ENCODE data around the gene SFT2D1.

The SFT2D1 gene

DNA sequence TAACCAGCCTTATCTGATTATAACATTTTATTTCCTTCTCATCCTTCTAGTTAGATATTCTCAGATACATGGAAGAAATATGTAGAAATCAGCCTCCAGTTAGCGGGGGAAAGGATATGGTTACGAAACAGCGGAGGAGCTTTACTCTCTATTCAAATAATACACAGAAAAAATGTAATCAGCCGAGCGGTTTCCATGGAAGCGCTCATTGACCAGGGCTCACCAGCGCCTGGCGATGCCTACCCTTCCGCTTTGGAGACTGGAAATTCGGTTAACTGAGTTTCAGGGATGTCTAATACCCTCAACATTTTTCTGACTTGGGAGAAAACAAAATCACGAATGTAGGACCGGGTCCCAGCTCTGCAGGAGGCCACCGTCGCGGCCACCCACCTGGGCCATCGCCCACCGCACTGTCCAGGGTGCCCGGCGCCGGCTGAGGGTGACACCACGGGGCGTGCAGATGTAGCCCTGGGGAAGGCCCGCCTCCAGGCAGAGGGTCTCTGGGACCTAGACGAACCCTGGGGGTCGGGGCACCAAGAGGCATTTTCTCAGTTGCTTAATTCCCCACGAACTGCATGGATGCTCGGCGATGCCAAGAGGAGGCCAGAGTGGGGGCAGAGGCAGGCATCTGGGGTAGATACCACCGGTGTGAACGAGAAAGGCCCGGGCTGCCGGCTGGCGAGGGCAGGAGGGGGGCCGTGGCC lies 35.8 kb downstream of the SFT2D1 start:
- H3K4me3 ChIP-seq (ENCODE audit: low read length): no peak overlapping the region
- TF ChIP-seq, protein P1, sequence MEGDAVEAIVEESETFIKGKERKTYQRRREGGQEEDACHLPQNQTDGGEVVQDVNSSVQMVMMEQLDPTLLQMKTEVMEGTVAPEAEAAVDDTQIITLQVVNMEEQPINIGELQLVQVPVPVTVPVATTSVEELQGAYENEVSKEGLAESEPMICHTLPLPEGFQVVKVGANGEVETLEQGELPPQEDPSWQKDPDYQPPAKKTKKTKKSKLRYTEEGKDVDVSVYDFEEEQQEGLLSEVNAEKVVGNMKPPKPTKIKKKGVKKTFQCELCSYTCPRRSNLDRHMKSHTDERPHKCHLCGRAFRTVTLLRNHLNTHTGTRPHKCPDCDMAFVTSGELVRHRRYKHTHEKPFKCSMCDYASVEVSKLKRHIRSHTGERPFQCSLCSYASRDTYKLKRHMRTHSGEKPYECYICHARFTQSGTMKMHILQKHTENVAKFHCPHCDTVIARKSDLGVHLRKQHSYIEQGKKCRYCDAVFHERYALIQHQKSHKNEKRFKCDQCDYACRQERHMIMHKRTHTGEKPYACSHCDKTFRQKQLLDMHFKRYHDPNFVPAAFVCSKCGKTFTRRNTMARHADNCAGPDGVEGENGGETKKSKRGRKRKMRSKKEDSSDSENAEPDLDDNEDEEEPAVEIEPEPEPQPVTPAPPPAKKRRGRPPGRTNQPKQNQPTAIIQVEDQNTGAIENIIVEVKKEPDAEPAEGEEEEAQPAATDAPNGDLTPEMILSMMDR (conservative IDR thresholded peaks at IDR 0.05; ENCODE audit: low read depth, low read length): no peak
- DNase-seq (ENCODE audit: low read depth): no peak

DNA sequence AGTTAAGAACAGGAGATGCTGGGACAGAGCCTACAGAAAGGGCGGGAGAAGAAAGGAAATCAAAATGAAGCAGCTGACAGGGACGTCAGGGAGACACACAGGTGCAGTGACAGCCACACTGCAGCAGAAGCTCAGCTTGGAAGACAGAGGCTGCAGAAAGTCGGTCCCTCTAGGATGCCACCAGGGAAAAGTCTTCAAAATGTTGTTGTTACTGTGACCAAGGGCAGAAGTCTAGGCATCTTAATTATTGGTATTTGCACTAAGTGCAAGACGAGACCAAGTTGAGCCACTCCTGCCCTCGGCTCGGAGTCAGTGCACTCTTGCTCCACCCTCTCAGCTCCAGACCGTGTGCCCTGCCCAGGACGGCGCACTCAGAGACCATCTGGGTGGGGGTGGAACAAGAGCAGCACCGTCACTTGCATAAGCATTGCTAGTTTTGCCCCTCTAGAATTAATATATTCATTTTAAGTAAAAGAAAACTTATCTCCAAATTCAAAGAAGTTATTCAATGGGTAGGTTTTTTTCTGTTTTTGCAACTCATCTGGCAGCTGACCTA lies 36.7 kb downstream of the SFT2D1 start:
- no peak for DNase-seq (ENCODE audit: low read depth)
- no peak overlapping the region for H3K4me3 ChIP-seq (ENCODE audit: low read length)
- TF ChIP-seq, protein P1 (conservative IDR thresholded peaks at IDR 0.05; ENCODE audit: low read depth, low read length): no peak

DNA sequence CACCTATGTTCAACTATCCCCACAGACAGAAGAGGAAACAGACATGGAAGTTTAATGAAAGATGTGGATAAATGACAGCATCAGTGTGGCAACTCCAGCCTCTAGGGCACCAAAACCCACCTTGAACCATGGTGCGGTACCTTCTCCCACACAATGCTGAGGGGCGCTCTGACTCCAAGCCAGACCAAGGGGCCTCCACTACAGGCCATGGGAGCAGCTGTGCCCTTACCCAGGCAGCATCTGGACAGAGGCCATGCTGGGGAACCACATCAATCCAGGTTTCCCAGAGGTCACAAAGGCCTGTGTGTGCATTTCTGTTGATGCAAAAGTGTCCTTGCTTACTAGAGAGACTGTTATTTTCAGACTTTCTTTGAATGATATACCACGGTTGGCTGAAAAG lies 38.2 kb downstream of the SFT2D1 start:
- no peak for DNase-seq (ENCODE audit: low read depth)
- H3K4me3 ChIP-seq (ENCODE audit: low read length): no peak overlapping the region
- TF ChIP-seq, protein P1 (conservative IDR thresholded peaks at IDR 0.05; ENCODE audit: low read depth, low read length): no peak

DNA sequence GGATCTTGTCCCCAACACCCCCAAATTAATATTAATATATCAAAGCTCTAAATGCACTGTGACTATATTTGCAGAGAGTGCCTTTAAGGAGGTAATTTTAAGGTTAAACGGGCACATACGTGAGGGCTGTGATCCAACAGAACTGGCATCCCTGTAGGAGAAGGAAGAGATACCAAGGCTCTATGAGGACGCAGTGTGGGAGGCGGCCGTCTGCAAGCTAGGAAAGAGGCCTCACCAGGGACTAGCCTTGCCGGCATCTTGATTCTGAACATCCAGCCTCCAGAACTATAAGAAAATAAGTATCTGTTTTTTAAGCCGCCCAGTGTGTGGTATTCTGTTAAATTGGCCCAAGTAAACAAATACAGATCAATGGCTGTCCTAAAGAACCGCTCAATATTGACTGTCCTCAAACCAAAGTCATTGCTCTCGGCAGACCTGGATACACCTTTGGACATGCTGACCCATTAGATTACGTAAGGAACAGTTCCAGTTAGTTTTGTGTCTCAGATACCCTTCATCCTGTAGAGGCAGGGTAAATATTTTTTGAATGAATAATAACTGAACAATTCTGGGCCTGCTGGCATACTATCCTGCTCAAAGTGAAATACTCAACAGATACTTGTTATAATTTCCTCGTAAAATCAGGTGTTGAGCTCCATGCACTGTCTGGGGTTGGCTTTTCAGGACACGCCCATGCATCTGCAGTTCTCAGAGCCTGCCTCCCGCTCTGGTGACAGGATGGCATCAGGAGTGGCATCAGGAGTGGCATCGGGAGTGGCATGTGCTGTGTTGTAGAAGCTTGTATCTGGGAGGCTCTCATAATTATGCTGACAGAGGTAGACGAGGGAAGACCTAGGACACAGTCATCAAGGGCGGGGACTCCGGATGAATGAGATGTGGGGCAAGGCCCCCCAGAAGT lies 40.5 kb downstream of the SFT2D1 start:
- DNase-seq (ENCODE audit: low read depth): no peak
- no peak overlapping the region for H3K4me3 ChIP-seq (ENCODE audit: low read length)
- TF ChIP-seq, protein P1 (conservative IDR thresholded peaks at IDR 0.05; ENCODE audit: low read depth, low read length): no peak

DNA sequence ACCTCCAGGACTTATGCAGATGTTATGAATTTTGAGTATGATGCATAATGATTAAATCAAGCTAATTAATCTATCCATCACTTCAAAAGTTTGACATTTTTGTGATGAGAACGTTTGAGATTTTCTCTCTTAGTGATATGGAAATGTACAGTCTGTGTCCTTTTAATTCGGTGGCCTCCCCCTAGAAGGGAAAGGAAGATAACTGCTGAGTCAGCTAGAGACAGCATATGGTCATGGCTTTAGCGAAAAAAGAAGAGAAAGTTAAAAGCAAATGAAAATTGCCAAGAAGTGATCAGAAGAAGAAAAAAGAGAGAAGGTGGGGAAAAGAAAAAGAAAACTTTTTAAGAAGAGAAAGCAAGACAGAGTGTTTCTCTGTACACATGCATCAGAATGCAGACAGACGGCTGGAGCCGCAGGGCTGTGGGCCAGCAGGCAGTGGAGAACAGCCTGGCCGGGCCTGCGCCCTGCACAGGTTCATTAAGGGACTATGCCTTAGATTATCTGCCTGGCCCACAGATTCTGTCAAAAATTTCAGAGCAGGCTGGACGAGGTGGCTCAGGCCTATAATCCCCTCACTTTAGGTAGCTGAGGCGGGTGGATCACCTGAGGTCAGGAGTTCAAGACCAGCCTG lies 41.9 kb downstream of the SFT2D1 start:
- H3K4me3 ChIP-seq (ENCODE audit: low read length): no peak overlapping the region
- TF ChIP-seq, protein P1 (conservative IDR thresholded peaks at IDR 0.05; ENCODE audit: low read depth, low read length): no peak

DNA sequence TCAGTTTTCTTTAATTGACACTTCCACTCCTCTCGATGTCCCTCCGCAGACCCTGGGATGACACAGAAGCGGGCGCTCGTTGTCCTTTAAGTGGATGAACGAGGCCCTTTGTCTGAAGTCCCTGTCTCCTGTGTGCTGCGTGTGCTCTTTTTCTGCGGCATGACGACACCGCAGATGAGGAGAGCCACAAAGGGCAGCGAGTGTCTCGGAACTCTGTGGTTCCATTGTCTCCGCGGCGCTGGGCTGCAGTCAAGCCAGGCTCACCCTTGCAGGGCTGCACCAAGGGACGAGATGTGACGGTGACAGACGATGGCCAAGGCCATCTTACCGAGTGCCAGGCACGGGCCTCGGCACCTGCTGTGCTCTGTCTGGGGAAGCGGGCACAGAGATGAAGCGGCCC lies 44.7 kb downstream of the SFT2D1 start:
- DNase-seq (ENCODE audit: low read depth): no peak
- TF ChIP-seq, protein P1 (conservative IDR thresholded peaks at IDR 0.05; ENCODE audit: low read depth, low read length): no peak
- no peak overlapping the region for H3K4me3 ChIP-seq (ENCODE audit: low read length)

More for the DNA sequence above, 41.9 kb downstream of the SFT2D1 start:
- no peak for DNase-seq (ENCODE audit: low read depth)

All from retinal pigment epithelial cell (primary cell).